GM12878 (cell line): Measurements from ENCODE around the gene TMC8. TPM values are rescaled to one million over a fixed set of nuclear protein-coding genes. Genes with fewer than 3 reads are reported as not detected.

Experiments used
- ATAC-seq: fragments of 200-7000 bp; cut with Tn5 transposase; 3 replicates; pipeline ENCODE4 v1.9.1; 2020; ENCODE audit warnings: mild to moderate bottlenecking, moderate library complexity
- BruUV-seq: library from RNA; stranded (reverse); fragments of 400-500 nt; replicated peaks from 2 replicates; lab custom pipeline; 2021; lab: Mats Ljungman, UMichigan
- CTCF ChIA-PET: fragments of 300-600 bp; sonication (Branson Sonifier 250); formaldehyde crosslinking; extraction: SDS; loops from one replicate; lab custom pipeline; 2021; ENCODE audit warnings: inconsistent platforms; lab: Yijun Ruan, JAX
- POLR2A ChIA-PET: fragments of 350-600 bp; formaldehyde crosslinking; extraction: SDS; loops from one replicate; lab custom pipeline; 2021; ENCODE audit warnings: inconsistent platforms; lab: Charles Lee
- RAD21 ChIA-PET: fragments of 300-600 bp; sonication (Branson Sonifier 250); formaldehyde crosslinking; loops from one replicate; lab custom pipeline; 2023; ENCODE audit warnings: antibody characterized with exemption; ENCODE audit not compliant: unreplicated experiment; lab: Charles Lee
- SMC1A ChIA-PET: fragments of 300-600 bp; sonication (Branson Sonifier 250); formaldehyde crosslinking; loops from one replicate; lab custom pipeline; 2023; ENCODE audit not compliant: unreplicated experiment, uncharacterized antibody; lab: Charles Lee
- DNase-seq: peaks from one replicate; pipeline ENCODE4 v3.0.0-alpha.2; 2011; ENCODE audit warnings: low read depth, low spot score
- FAIRE-seq: peaks from 3 replicates; lab custom pipeline; 2011; peaks lifted over from hg19 to GRCh38; lab: Jason Lieb, UNC
- H2AFZ ChIP-seq: 2 replicates; pipeline ENCODE4 v1.6.0; 2011; ENCODE audit warnings: low read depth, low read length, control low read depth; ENCODE audit not compliant: control insufficient read depth
- H3K27ac ChIP-seq: 2 replicates; pipeline ENCODE4 v1.5.1; 2011; ENCODE audit warnings: control low read depth; ENCODE audit not compliant: control insufficient read depth, insufficient read depth
- H3K27me3 ChIP-seq, 2 experiments: replicated peaks in 1 of 2; 2 replicates each; pipeline versions ENCODE4 v1.6.0 to v1.6.1; 2011; ENCODE audit warnings: low read length in 1 of 2; ENCODE audit not compliant: control insufficient read depth in 2 of 2, insufficient read depth in 2 of 2
- H3K36me3 ChIP-seq, 2 experiments: 2 replicates each; pipeline ENCODE4 v1.5.1; 2011; ENCODE audit warnings: low read length in 1 of 2; ENCODE audit not compliant: control insufficient read depth in 2 of 2, insufficient read depth in 2 of 2
- H3K4me1 ChIP-seq: 2 replicates; pipeline ENCODE4 v1.6.1; 2011; ENCODE audit warnings: mild to moderate bottlenecking, low read length, moderate library complexity, mixed read lengths; ENCODE audit not compliant: control insufficient read depth, insufficient read depth
- H3K4me2 ChIP-seq: 2 replicates; pipeline ENCODE4 v1.6.0; 2011; ENCODE audit warnings: control low read depth; ENCODE audit not compliant: control insufficient read depth, insufficient read depth
- H3K4me3 ChIP-seq: fragments of 200-600 bp; sonication (generic); 2 replicates; pipeline ENCODE4 v1.5.1; 2016
- H3K79me2 ChIP-seq: 2 replicates; pipeline ENCODE4 v1.6.0; 2011; ENCODE audit warnings: low read length; ENCODE audit not compliant: control insufficient read depth, insufficient read depth
- H3K9ac ChIP-seq: 2 replicates; pipeline ENCODE4 v1.8.0; 2011; ENCODE audit warnings: low read length, control low read depth, mixed read lengths; ENCODE audit not compliant: control insufficient read depth, insufficient read depth
- H3K9me3 ChIP-seq: replicated peaks from 3 replicates; pipeline ENCODE4 v1.5.1; 2011; ENCODE audit warnings: mild to moderate bottlenecking, low read length; ENCODE audit not compliant: control insufficient read depth, insufficient read depth
- H4K20me1 ChIP-seq: 2 replicates; pipeline ENCODE4 v1.6.0; 2011; ENCODE audit not compliant: control insufficient read depth, insufficient read depth
- NBN ChIP-seq: fragments of 450-650 bp; IDR thresholded peaks from 2 replicates; pipeline ENCODE4 v1.6.1; 2016
- POLR2A ChIP-seq: IDR thresholded peaks from 2 replicates; pipeline ENCODE4 v1.6.1; 2011; ENCODE audit warnings: low read depth, mild to moderate bottlenecking, low read length
- SMAD5 ChIP-seq: IDR thresholded peaks from 2 replicates; pipeline ENCODE4 v1.6.1; 2016; ENCODE audit warnings: antibody characterized with exemption, low read depth
- WGBS: methylation state at CpG from one replicate; pipeline ENCODE4 v1.1.6; 2016; ENCODE audit warnings: low lambda C conversion rate; ENCODE audit not compliant: insufficient replicate concordance, insufficient coverage; ENCODE audit errors: missing lambda C conversion rate; 5-methylcytosine and 5-hydroxymethylcytosine counted together
- in situ Hi-C: fragments of 300-500 bp; cut with MboI; formaldehyde crosslinking; loops from 9 replicates; pipeline ENCODE4 v1.14.3; 2018; ENCODE audit warnings: mixed read lengths
- intact Hi-C: fragments of 100-400 bp; cut with micrococcal nuclease; formaldehyde crosslinking; loops from one replicate; pipeline ENCODE4 v1.14.2; 2022; ENCODE audit not compliant: unreplicated experiment
- polyA plus RNA-seq, 11 experiments: library from polyadenylated mRNA; depleted of rRNA in 4 of 11; unstranded in 6 of 11; stranded (reverse) in 5 of 11; fragments of >200 nt; fragmentation: Nextera tagmentation in 4 of 11; fragmentation: Illumina TruSeq in 1 of 11; extraction: Ambion mirVana in 4 of 11; extraction: Trizol in 1 of 11; gene quantifications; 1 replicate in 1 of 11; 2 replicates in 10 of 11; pipeline versions ENCODE4 v1.2.1 to v1.2.3, GENCODE V29; 2011 to 2016; ENCODE audit warnings: inconsistent platforms in 2 of 11, missing spikeins in 2 of 11, low read depth in 1 of 11
- total RNA-seq, 4 experiments: library from RNA; depleted of rRNA in 3 of 4; stranded (reverse); fragments of >200 nt in 3 of 4; fragmentation: Illumina TruSeq in 1 of 4; extraction: Trizol in 1 of 4; gene quantifications; 2 replicates each; pipeline versions ENCODE4 v1.2.1 to v1.2.3, GENCODE V29; 2013 to 2021

The TMC8 gene
- total and polyA plus RNA-seq, 10 of the 15 experiments (the other 5 are each of a cell fraction or from before 2014, with no cell fraction given) = 2.7 to 128 (median 40.0) TPM

DNA sequence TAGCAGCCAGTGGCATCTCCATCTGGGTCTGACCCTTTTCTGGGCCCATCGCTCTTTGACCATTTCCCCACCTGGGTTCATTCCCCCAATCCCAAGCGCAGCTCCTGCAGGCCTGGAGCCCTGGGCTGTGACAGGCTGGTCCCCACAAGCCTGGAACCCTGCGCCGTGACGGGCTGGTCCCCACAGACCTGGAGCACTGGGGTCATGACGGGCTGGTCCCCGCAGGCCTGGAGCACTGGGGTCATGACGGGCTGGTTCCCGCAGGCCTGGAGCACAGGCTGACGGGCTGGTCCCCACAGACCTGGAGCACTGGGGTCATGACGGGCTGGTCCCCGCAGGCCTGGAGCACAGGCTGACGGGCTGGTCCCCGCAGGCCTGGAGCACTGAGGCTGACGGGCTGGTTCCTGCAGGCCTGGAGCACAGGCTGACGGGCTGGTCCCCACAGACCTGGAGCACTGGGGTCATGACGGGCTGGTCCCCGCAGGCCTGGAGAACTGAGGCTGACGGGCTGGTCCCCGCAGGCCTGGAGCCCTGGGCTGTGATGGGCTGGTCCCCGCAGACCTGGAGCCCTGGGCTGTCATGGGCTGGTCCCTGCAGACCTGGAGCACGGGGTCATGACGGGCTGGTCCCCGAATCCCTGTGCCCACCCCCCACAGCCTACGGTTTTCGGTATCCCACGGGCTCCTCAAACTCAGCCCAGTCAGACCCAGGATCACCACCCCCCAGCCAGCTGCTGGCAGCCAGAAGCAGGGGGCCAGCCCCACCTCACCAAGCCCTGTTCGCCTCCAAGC lies 18.6 kb upstream of the TMC8 start:
- TF ChIP-seq NBN = no peak
- peak; percentile 50; the same call in 1 of the 2 replicates for TF ChIP-seq SMAD5
- TF ChIP-seq POLR2A = peak; percentile 74; the same call in 1 of the 2 replicates
- in situ Hi-C loops = loop anchor here (5.0 kb wide), 1 partner anchor 65 kb away; no protein-coding TSS in a partner anchor
- no peak for DNase-seq

More for the DNA sequence above, 18.6 kb upstream of the TMC8 start:
- Histone ChIP-seq H3K79me2 (peaks cover 2% of the 10 kb centered on the region), H4K20me1 (peaks cover 5% of the 10 kb centered on the region; the same call in 1 of the 2 replicates), H3K4me3 (no peak overlapping the region), H2AFZ (no peak overlapping the region), H3K9me3 (no peaks in the 10 kb centered on the region), H3K36me3 (peaks cover 28 to 34% of the 10 kb centered on the region in 2 experiments), H3K4me1 (peaks cover 27% of the 10 kb centered on the region), H3K27ac (no peak overlapping the region), H3K27me3 (no peaks in the 10 kb centered on the region), H3K4me2 (no peak overlapping the region), H3K9ac (no peak overlapping the region)
- intact Hi-C loops = loop anchor here (2.0 kb wide), 2 partner anchors 17 to 139 kb away; partner anchors contain the start of gene TMC6
- ChIA-PET SMC1A (interaction anchor here (0.6 to 2.0 kb wide), 6 partner anchors 30 to 219 kb away, joined by 3 to 10 read pairs (median 4); no protein-coding TSS in a partner anchor), POLR2A (interaction anchor here (0.6 kb wide), 1 partner anchor 133 kb away, joined by 6 read pairs; no protein-coding TSS in a partner anchor), RAD21 (interaction anchor here (0.6 to 2.9 kb wide), 7 partner anchors 13 to 179 kb away, joined by 3 to 16 read pairs (median 6); partner anchors contain the start of gene TMC8), CTCF (interaction anchor here (0.6 to 5.0 kb wide), 7 partner anchors 12 to 139 kb away, joined by 3 to 46 read pairs (median 10); partner anchors contain the start of gene TMC8)
- ATAC-seq = no peak
- no peak for FAIRE-seq
- no TSS peak for BruUV-seq
- WGBS = 90% methylated on average over 28 of the region's 28 CpGs
